HG03558 (cell line): ENCODE data around the gene PRUNE2.

Experiments
- ATAC-seq: cut with Tn5 transposase; IDR thresholded peaks from one replicate; pipeline ENCODE4 v1.9.1; 2021; ENCODE audit warnings: moderate number of reproducible peaks; ENCODE audit not compliant: unreplicated experiment; ENCODE audit errors: extremely low read depth

Gene PRUNE2

DNA sequence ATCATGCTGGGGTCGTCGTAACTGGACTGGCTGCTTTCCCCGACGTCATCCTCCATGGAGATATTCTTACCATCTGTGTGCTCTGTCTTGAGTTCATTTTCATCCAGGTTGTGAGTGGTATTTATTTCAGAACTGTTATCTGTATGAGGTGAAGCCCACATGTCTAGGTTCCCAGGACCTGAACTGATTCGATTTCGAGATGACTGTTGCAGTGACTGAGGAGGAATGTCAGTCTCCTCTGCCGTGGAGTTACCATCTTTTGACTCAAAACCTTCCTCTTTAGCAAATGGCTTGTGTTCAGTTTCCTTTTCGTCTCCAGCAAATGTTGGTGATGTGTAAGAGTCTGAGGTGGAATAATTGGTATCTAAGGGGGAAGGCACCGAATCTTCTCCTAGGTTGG is 196.9 kb downstream of the PRUNE2 start:
- ATAC-seq = no peak

DNA sequence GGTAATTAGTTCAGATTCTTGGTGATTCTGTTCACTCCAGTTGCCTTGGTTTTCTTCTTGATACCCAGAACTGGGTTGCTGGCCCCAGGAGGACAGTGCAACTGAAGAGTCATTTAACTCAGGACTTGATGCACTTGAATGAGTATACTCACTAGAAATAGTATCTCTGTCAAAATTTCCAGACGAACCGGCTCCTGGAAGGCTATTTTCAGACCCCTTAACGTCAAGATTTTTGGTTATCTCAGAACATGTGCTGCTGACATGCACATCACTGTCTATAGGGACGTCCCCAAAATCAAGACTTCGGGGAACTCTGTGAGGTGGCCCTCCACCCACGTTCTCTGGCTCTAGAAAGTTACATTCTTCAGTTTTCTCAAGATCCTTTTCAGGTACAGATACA is 198.4 kb downstream of the PRUNE2 start:
- ATAC-seq = peak; percentile 49

DNA sequence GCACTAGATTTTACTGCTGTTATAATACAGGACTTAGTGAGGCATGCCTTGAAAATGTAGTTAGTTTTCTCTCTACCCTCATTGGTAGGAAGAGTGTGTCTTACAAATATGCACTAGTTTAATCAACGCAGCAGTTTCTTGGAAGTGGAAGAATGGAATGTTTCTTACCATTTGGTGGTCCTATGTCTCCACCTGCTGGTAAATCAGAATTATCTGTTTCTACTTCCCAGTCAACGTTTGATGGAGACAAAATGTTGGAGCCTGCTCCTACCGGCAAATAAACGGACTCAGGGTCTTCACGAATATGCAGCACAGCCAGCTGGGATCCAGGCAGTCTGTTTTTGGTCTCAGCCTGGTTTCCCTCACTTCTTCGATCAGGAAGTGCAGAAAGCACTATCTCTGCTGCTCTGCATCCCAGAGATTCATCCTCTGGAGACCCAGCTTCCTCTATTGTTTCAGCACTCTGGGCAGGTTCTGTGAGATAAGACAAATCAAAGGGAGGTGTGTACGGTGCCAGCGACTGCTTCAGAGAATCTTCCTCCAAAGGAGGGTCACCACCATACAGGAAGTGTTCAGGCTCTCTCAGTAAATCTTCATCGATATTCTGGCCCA is 201.2 kb downstream of the PRUNE2 start:
- ATAC-seq = no peak

DNA sequence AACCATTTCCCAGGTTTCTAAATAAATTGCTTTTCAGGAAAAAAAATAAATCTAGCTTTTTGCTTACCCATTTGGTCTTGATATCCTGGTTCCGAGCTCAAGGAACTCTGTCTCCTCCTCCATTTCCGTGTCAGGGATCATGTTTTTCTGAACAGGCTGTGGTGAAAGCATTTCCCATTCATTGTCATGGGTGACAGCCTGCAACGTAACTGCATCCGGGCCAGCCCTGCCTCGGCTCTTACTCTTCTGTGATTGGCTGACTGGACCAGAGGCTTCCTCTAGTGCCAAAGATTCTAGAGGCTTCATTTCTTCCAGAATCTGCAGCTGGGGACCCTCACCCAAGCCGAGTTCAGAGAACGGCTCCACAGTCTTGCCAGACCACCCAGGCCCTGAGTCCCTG is 202.6 kb downstream of the PRUNE2 start:
- ATAC-seq = no peak

DNA sequence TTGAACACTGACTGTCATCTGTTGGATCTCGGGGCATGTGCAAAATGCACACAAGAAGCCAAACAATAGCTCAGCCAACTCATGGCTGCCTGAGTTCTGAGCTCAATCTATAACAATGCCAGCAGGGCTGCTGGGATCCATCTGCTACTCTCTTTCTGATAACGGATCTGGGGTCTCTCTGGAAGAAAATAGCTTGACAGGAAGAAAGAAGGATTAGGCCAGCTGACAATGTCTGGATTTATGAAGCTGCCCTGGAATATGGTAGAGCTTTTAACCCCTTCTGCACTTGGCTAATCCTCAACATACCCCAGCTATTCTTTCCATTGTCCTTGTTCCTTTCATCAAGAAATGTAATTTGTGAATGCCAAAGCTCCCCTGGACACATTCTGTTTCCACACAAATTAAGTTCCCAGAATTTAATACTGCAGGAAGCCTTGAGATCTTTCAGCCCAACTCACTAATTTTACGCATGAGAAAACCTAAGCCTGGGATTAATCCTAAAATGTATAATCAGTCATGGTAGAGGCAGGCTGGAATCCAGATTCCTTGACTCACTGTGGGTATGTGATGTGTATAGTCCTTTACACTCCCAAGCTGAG is 204.4 kb downstream of the PRUNE2 start:
- ATAC-seq = no peak

DNA sequence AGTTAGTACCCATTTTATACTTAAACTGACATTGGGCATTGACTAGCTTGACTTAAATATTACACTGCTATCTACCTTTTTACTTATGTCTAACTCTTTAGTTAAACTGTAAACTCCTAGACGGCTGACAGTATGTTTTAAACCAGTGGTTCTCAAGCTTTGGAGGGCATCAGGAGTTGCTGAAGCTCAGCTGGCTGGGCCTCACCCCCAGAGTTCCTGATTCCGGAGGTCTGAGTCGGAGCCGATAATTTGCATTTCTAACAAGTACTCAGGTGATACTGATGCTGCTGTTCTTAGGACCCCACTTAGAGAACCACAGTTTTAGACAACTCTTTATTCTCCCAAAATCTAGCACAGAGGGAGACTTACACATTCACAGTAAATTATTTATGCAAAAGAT is 205.0 kb downstream of the PRUNE2 start:
- no peak for ATAC-seq

DNA sequence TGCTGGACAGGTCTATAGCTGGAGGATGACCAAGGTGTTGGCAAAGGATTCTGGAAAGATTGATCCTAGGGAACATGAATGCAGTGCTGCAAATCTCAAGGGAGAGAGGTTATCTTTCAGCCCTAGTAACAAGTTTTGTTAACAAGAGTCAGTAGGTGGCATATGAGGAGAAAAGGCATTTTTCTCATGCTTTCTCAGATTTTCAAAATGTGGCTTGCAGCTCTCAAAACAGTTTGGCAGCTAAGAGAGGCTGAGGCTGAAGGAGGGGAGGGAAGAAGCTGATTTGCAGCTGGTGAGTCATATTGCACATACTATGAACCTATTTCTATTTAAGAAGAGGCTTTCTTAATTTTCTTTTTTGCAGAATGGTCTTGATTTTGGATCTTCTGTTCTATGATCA is 205.9 kb downstream of the PRUNE2 start:
- no peak for ATAC-seq

DNA sequence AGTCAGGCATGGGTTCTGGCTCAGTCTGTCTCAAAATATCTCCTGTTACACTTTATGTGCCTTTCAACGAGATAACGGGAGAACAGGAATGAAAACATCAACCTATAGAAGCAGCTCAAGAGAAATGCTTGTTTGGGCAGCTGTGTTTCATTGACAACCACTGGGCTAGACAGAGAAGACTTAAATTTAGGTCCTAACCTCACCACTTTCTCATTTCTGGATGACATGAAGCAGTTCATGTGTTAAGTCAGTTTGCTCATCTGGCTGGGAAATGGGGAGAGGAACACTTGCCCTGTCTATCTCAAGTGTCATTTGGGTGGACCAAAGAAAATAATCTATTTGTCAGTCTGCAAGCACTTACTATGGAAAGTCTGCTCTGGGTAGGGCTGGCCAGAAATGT is 208.4 kb downstream of the PRUNE2 start:
- no peak for ATAC-seq

DNA sequence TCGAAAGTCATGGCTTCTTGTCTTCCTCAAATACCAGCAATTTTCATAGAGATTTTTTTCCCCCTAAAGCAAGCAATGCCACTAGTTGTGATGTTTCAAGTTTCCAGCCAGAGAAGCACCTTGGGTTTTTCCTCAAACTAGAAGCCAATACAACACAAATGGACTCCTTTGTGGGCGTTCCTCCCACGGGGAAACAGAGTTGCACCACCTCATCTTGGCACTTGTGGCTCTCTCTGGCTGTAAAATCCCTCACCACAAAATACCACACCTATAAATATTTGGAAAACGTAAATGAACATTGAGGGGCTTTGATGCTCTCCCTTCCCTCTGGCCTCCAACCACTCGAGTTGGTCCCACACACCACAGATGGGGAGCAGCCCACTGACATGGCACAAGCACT is 208.8 kb downstream of the PRUNE2 start:
- ATAC-seq = no peak

DNA sequence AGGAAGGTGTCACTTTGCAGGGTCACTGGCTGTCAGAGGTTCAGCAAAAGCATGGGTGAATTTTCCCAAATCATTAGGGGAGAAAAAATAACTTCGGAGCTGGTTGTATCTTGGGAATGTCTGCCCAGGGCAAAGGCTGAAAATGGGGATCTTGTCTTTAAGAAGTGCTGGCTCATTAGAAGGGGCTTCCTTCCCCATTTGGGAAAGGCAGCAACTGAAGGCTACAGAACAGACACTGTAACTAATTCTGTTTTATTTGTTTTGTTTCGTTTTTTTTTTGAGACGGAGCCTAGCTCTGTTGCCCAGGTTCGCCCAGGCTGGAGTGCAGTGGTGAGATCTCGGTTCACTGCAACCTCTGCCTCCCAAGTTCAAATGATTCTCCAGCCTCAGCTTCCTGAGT is 212.0 kb downstream of the PRUNE2 start:
- ATAC-seq = no peak

DNA sequence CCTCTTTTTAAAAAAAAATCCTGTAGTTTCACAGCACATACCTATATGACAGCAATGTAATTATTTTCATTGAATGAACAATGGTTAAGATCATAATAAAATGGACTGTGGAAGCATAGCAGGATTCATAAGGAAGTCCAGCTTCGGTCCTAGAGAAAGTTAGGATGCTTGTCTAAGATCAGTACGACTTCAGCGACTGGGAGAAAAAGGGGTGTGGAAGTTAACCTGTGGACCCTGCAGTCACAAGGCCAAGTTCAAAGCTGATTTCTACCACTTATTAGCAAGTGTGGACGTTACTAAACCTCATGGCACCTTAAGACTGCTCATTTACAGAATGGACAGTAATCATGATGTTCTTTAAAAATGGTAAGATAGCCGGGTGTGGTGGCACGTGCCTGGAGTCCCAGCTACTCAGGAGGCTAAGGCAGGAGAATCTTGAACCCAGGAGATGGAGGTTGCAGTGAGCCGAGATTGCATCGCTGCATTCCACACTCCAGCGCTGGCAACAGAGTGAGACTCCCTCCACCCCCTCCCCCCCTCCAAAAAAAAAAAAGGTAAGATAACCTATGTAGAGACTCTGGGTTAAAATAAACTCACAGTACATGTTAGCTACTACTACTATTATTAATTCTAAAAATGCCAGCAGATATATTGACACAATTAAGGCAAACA is 213.3 kb downstream of the PRUNE2 start:
- no peak for ATAC-seq

DNA sequence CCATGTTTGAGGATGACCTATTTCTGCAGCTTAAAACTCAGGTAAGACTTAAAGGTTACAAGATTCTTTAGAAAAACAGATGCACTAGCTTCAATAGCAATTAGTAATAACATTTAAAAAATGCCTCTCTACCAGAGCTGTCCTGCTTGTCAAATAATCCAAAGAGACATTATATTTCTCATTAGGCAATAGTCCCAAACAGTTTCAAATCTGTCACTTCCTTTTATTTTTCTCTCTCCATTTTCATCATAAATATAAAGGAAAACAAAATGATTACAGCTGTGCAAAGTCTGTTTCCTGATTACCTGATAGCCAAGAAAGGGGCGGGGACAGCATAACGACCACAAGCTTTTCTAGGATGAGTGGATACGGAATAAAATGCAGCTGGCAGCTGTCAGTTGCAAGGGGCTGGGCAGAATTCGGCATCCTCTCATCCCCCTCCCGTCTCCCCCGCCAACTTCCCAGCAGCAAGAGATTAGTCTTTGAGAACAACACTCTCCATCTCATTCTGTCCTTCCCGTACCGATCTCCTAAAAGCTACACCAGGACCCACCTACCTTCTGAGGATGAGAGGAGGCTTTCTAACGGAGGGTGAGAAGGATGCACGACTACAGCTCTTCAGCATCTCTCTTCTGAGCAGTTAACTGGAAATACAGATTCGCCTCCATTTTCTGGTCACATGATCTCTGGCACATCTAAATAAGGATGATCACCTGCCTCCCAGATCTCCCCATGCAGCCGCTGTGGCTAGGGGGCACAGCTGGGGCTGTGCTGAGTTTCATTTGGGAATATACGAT is 214.2 kb downstream of the PRUNE2 start:
- no peak for ATAC-seq

DNA sequence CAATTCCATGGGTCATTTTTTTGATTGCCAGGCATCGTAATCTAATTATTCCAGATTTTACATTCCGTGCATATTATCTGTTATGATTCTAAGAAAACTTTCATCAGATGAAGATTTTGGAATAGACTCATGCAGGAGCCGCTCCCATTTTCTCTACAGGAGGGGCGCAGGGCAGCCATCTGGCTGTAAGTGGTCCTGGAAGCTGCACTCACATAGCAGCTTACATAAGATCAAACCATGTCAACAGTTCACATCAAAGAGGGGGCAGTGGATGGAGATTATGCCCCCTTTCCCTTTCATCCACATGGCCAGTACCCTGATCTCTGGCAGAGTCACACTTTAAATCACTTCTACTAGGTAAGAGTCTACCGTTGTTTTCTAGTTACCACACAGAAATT is 214.9 kb downstream of the PRUNE2 start:
- no peak for ATAC-seq

DNA sequence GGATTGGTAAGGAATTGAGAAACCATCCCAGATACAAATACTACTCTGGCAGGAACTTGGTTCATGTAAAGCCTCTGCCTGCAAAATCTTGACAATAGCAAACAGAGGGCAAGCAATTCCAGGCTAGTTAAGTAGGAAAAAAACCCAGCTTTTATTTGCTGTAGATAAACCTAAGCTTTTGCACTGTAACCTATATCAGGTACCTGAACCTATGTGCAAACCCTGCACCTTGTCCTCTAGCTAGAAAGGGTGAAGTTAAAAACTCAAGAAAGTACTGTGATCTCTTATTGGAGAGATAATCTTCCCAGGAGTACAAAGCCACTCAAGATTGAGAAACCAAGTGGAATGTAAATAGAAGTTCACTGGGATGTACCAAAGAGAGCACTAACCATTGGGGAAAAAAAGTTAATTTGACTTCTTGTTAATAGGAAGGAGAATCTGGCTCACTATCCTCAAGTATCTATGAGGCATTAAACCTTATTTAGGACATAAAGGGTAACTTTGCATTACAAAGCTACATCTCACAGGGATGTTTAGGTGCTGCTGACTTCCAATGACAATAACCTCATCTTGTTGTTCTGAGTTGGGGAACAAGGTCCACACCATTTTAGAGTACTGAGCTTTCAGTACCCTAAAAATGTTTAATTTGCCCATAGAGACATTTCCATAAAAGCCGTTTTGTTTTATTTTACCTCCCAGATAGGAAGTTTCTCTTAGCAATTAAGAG is 215.5 kb downstream of the PRUNE2 start:
- no peak for ATAC-seq

DNA sequence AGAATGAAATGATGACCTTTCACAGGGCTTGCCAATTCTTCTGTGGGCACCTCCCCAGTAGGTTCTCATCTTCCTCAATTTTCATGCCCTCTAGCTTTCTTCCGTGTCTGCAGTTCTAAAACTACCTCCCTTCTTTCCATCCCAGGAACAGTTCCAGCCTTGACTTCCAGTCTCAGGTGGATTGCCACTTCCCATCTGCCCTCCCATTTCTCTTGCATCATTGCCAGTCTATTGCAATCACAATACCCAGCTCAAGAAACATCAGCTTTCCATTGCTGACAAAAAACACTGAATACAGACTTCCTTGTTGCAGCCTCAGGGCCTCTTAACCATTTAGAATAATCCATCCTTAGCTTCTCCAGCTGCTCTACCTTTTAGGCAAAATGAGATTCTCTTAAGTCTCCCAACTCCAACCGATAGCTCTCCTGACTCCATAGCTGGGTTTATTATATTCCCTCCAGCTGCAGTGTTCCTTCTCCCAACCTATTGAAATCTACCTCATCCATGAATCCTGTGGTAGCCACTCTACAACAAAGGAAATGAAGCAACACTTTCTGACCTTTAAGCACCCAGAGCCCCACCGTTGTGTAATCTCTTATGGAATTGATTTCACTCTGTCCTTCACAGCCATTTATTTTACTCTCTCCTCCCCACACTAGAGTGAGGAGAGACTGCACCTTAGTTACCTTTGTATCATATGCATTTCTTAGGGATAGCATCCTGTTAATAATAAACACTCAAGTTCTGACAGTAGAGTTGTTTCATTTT is 217.3 kb downstream of the PRUNE2 start:
- ATAC-seq = no peak

DNA sequence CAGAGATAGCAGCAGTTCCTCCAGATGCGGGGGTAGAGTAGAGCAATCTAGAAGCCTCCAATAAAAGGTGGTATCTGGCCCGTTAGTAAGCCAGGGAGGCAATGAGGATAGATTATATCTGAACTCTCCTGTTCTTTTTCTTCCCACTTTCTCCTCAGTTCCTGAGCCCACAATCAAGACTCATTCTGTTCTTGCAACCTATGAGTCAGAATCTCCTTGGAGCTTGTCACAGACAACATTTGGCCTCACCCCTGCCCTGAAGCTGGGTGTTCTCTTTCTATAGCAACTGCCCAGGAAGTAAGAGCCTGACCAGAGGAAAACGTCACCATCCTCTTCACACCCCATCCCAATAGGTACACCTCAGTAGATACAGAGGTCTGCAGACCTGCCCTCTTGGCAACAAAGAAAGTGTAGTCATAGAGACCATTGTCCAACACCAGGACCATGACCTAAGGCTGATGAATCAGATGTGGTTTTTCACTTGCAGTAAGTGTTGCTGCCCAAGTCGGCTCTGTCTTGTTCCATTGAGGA is 218.0 kb downstream of the PRUNE2 start:
- no peak for ATAC-seq

DNA sequence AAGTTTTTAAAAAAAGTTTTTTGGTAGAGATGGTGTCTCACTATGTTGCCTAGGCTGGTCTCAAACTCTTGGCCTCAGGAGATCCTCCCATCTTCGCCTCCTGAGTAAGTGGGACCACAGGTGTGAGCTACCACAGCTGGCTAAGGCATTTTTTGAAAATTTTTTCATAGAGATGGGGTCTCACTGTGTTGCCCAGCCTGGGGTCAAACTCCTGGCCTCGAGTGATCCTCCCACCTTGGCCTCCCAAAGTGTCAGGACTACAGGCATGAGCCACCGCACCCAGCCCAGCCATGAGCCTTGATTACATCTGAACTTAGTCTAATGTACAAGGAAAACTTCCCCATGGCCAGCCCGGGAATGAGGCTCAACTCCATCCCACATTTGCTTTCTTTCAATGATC is 219.2 kb downstream of the PRUNE2 start:
- ATAC-seq = no peak

DNA sequence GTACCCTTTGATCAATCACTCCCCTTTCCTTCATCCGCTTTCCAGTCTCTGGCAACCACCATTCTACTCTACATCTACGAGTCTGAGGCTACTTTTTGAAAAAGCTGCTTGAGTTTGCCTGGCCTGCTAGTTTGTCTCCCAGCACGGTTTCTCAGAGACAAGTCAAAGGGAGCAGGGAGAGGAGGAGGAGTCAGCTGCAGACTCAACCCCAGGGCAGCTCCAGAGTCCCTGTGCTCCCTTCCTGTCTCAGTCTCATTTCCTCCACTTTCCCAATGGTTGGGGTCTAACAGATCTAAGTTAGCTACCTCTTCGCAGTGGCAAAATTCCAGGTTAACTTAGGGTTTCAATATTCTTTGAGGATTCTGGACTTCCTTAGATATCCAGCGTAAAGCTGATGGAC is 221.7 kb downstream of the PRUNE2 start:
- no peak for ATAC-seq

DNA sequence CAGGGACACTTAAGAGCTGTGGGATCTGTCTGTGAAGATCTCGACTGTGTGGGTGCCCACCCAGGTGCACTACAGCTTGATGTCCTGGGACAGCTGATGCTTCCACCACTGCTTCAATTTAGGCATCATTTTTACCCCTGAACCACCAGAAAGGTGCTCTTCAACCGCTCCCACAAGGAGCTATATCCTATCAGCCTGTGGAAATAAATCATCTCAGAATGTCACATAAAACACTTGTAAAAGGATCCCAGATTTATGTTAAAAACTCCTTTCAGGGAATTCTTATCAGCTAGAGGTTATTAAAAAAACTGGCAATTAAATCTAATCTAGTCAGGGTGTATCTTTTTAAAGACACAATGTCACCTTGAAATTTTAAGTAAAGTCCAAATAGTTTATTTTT is 224.4 kb downstream of the PRUNE2 start:
- no peak for ATAC-seq
